Measurements from ENCODE around the gene MAN2A1.

DNA sequence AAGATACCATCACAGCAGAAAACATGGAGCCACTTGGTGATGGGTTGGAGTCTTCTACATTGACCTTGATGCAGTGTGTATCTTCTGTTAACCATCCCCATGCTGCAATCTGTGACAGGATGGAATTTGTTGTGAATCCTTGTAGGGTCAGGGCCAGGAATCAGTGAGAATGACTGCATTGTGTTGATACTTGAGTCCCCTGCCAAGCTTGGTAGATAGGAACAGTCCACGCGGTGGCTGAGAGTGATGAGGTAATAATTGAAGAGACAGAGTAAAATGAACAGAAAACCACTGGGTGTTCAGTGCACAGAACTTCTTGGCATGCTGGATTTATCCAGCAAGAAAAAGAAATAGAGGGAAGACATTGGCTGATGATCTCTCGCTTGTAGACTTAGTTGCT, 217.5 kb downstream of the MAN2A1 start:
- TF ChIP-seq, protein P1, sequence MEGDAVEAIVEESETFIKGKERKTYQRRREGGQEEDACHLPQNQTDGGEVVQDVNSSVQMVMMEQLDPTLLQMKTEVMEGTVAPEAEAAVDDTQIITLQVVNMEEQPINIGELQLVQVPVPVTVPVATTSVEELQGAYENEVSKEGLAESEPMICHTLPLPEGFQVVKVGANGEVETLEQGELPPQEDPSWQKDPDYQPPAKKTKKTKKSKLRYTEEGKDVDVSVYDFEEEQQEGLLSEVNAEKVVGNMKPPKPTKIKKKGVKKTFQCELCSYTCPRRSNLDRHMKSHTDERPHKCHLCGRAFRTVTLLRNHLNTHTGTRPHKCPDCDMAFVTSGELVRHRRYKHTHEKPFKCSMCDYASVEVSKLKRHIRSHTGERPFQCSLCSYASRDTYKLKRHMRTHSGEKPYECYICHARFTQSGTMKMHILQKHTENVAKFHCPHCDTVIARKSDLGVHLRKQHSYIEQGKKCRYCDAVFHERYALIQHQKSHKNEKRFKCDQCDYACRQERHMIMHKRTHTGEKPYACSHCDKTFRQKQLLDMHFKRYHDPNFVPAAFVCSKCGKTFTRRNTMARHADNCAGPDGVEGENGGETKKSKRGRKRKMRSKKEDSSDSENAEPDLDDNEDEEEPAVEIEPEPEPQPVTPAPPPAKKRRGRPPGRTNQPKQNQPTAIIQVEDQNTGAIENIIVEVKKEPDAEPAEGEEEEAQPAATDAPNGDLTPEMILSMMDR (IDR thresholded peaks at IDR 0.05; ENCODE audit: low read length) = no peak
- TF ChIP-seq EZH2 (IDR thresholded peaks at IDR 0.05; ENCODE audit: borderline replicate concordance, low read length) = no peak
